A549 treated with CpdA at 1 μM for 4 hours (cell line): ENCODE measurements around the gene FOXG1. TPM values are rescaled to one million over a fixed set of nuclear protein-coding genes. Genes with fewer than 3 reads are reported as not detected.

Experiments used
- total RNA-seq: library from RNA; stranded (reverse); fragments of 200-300 nt; extraction: Qiagen RNA extraction; gene quantifications from 5 replicates; pipeline ENCODE4 v1.2.3, GENCODE V29; 2022; ENCODE audit warnings: low read depth

Gene FOXG1
- total RNA-seq, result 0.09 to 0.17 TPM (median 0.10 TPM) in 5 replicates

GRCh38 chr14:28766469-28766955 is at the start of gene FOXG1:
FOXG1 (plus strand) TSS chr14:28766787; CDS start chr14:28767280, 493 bp downstream.

